Measurements from ENCODE around the gene KRT84. TPM values are rescaled to one million over a fixed set of nuclear protein-coding genes. Genes with fewer than 3 reads are reported as not detected.

The KRT84 gene
- total RNA-seq, 2 experiments from 2014 or later: not detected

- Histone ChIP-seq H3K4me2 (ENCODE audit: low read length) (no peak overlapping the region), H3K9me2 (ENCODE audit: insufficient read depth, low read length) (no peaks in the 10 kb centered on the region), H3K4me3 (ENCODE audit: low read depth, low read length, poor library complexity, severe bottlenecking) (no peak overlapping the region), H3K36me3 (ENCODE audit: insufficient read depth, low read length) (no peaks in the 10 kb centered on the region), H3K79me2 (ENCODE audit: insufficient read depth, low read depth, low read length) (no peaks in the 10 kb centered on the region), H3K4me1 (ENCODE audit: insufficient read depth, low read length, poor library complexity, severe bottlenecking) (no peaks in the 10 kb centered on the region), H3K9me3 (ENCODE audit: low read length) (no peaks in the 10 kb centered on the region), H3K27ac (ENCODE audit: low read depth, low read length, poor library complexity, severe bottlenecking) (no peak overlapping the region), H4K20me1 (ENCODE audit: insufficient read depth, low read length) (no peaks in the 10 kb centered on the region), H2AFZ (ENCODE audit: low read length) (no peak overlapping the region)
- no peak for DNase-seq (ENCODE audit: low spot score)
- TF ChIP-seq EZH2phosphoT487 (IDR thresholded peaks at IDR 0.05; ENCODE audit: borderline replicate concordance, low read depth, low read length) (no peak), CTCF (conservative IDR thresholded peaks at IDR 0.05; ENCODE audit: low read length) (no peak)
- BruUV-seq (replicated peaks): no TSS peak
- intact Hi-C loops (cut with micrococcal nuclease; ENCODE audit: unreplicated experiment): no loop called here
- POLR2A ChIA-PET: no interaction called here
- CTCF ChIA-PET (ENCODE audit: unreplicated experiment): no interaction called here
Measured at GRCh38 chr12:52389313-52390207, 4.1 kb upstream of the KRT84 start.

GRCh38 chr12:52387859-52388258 is 2.4 kb upstream of the KRT84 start:
- H2AFZ ChIP-seq (ENCODE audit: low read length): no peak overlapping the region
- intact Hi-C loops (cut with micrococcal nuclease; ENCODE audit: unreplicated experiment): no loop called here
- H3K4me3 ChIP-seq (ENCODE audit: low read depth, low read length, poor library complexity, severe bottlenecking): no peak overlapping the region
- ChIA-PET CTCF (ENCODE audit: unreplicated experiment) (interaction anchor here (0.5 kb wide), 1 partner anchor 185 kb away, joined by 7 read pairs; no protein-coding TSS in a partner anchor), POLR2A (no interaction called here)
- H3K79me2 ChIP-seq (ENCODE audit: insufficient read depth, low read depth, low read length): no peaks in the 10 kb centered on the region
- H3K9me3 ChIP-seq (ENCODE audit: low read length): no peaks in the 10 kb centered on the region
- no peaks in the 10 kb centered on the region for H3K4me1 ChIP-seq (ENCODE audit: insufficient read depth, low read length, poor library complexity, severe bottlenecking)
- no peak overlapping the region for H3K27ac ChIP-seq (ENCODE audit: low read depth, low read length, poor library complexity, severe bottlenecking)
- BruUV-seq (replicated peaks): no TSS peak
- DNase-seq (ENCODE audit: low spot score): no peak
- TF ChIP-seq CTCF (conservative IDR thresholded peaks at IDR 0.05; ENCODE audit: low read length): no peak
- no peak for TF ChIP-seq EZH2phosphoT487 (IDR thresholded peaks at IDR 0.05; ENCODE audit: borderline replicate concordance, low read depth, low read length)
- H3K4me2 ChIP-seq (ENCODE audit: low read length): no peak overlapping the region
- H3K36me3 ChIP-seq (ENCODE audit: insufficient read depth, low read length): no peaks in the 10 kb centered on the region
- H3K9me2 ChIP-seq (ENCODE audit: insufficient read depth, low read length): no peaks in the 10 kb centered on the region
- no peaks in the 10 kb centered on the region for H4K20me1 ChIP-seq (ENCODE audit: insufficient read depth, low read length)

- Histone ChIP-seq H3K9me2 (ENCODE audit: insufficient read depth, low read length) (no peaks in the 10 kb centered on the region), H3K4me3 (ENCODE audit: low read depth, low read length, poor library complexity, severe bottlenecking) (no peak overlapping the region), H3K4me1 (ENCODE audit: insufficient read depth, low read length, poor library complexity, severe bottlenecking) (no peaks in the 10 kb centered on the region), H3K4me2 (ENCODE audit: low read length) (no peak overlapping the region), H3K36me3 (ENCODE audit: insufficient read depth, low read length) (no peaks in the 10 kb centered on the region), H3K9me3 (ENCODE audit: low read length) (no peaks in the 10 kb centered on the region), H3K79me2 (ENCODE audit: insufficient read depth, low read depth, low read length) (no peaks in the 10 kb centered on the region), H4K20me1 (ENCODE audit: insufficient read depth, low read length) (no peaks in the 10 kb centered on the region), H2AFZ (ENCODE audit: low read length) (no peak overlapping the region), H3K27ac (ENCODE audit: low read depth, low read length, poor library complexity, severe bottlenecking) (no peak overlapping the region)
- intact Hi-C loops (cut with micrococcal nuclease; ENCODE audit: unreplicated experiment): no loop called here
- ChIA-PET CTCF (ENCODE audit: unreplicated experiment) (interaction anchor here (0.7 kb wide), 1 partner anchor 113 kb away, joined by 3 read pairs; no protein-coding TSS in a partner anchor), POLR2A (no interaction called here)
- BruUV-seq (replicated peaks): no TSS peak
- TF ChIP-seq EZH2phosphoT487 (IDR thresholded peaks at IDR 0.05; ENCODE audit: borderline replicate concordance, low read depth, low read length): no peak
- TF ChIP-seq CTCF (conservative IDR thresholded peaks at IDR 0.05; ENCODE audit: low read length): no peak
- no peak for DNase-seq (ENCODE audit: low spot score)
Measured at GRCh38 chr12:52383331-52383730, 2.1 kb downstream of the KRT84 start.
